HepG2 (cell line): ENCODE data around the gene S100P. TPM values are rescaled to one million over a fixed set of nuclear protein-coding genes. Genes with fewer than 3 reads are reported as not detected.
A peak's percentile ranks its signal among the peaks of the same experiment; 100 is the strongest.

Source experiments
- ARNT2 ChIP-seq: sonication (generic); formaldehyde crosslinking; IDR thresholded peaks from 2 replicates; pipeline ENCODE4 v1.8.0; 2022; ENCODE audit warnings: mild to moderate bottlenecking, low read depth, missing genetic modification reagents, moderate library complexity
- GRHL1 ChIP-seq: sonication (generic); formaldehyde crosslinking; conservative IDR thresholded peaks from 2 replicates; pipeline ENCODE4 v1.8.0; 2022; ENCODE audit warnings: missing genetic modification reagents
- HOXA5 ChIP-seq: sonication (generic); formaldehyde crosslinking; IDR thresholded peaks from 2 replicates; pipeline ENCODE4 v1.4.0; 2020; ENCODE audit warnings: missing genetic modification reagents
- IRX3 ChIP-seq: sonication (generic); formaldehyde crosslinking; IDR thresholded peaks from 2 replicates; pipeline ENCODE4 v1.8.1; 2023; ENCODE audit warnings: mild to moderate bottlenecking, low read depth, missing genetic modification reagents, borderline replicate concordance
- KLF9 ChIP-seq: IDR thresholded peaks from 2 replicates; pipeline ENCODE4 v1.6.1; 2016; ENCODE audit warnings: low read depth
- MLXIP ChIP-seq: sonication (generic); formaldehyde crosslinking; IDR thresholded peaks from 2 replicates; pipeline ENCODE4 v1.9.0; 2021; ENCODE audit warnings: missing genetic modification reagents, borderline replicate concordance
- MTF1 ChIP-seq: sonication (generic); formaldehyde crosslinking; IDR thresholded peaks from 2 replicates; pipeline ENCODE4 v1.5.0; 2020; ENCODE audit warnings: missing genetic modification reagents
- SALL2 ChIP-seq: sonication (generic); formaldehyde crosslinking; IDR thresholded peaks from 2 replicates; pipeline ENCODE4 v1.8.1; 2023; ENCODE audit warnings: mild to moderate bottlenecking, missing genetic modification reagents, inconsistent platforms
- SIN3B ChIP-seq: fragments of 150-350 bp; IDR thresholded peaks from 2 replicates; pipeline ENCODE4 v1.6.1; 2014; ENCODE audit warnings: low read length
- SNAPC5 ChIP-seq: sonication (generic); formaldehyde crosslinking; IDR thresholded peaks from 2 replicates; pipeline ENCODE4 v1.8.1; 2023; ENCODE audit warnings: mild to moderate bottlenecking, missing genetic modification reagents, borderline replicate concordance
- TEAD3 ChIP-seq: optimal IDR thresholded peaks from 2 replicates; pipeline ENCODE3; 2016; ENCODE audit warnings: borderline replicate concordance
- TGIF2 ChIP-seq: IDR thresholded peaks from 2 replicates; pipeline ENCODE4 v1.6.1; 2016; ENCODE audit warnings: control low read depth, missing compliant biosample characterization
- ZBED4 ChIP-seq: sonication (generic); formaldehyde crosslinking; IDR thresholded peaks from 2 replicates; pipeline ENCODE4 v1.4.0; 2020; ENCODE audit warnings: missing genetic modification reagents, borderline replicate concordance
- ZNF101 ChIP-seq: sonication (generic); formaldehyde crosslinking; IDR thresholded peaks from 2 replicates; pipeline ENCODE4 v1.4.0; 2020; ENCODE audit warnings: mild to moderate bottlenecking, low read depth, missing genetic modification reagents, borderline replicate concordance
- ZNF34 ChIP-seq: sonication (generic); formaldehyde crosslinking; IDR thresholded peaks from 2 replicates; pipeline ENCODE4 v1.4.0; 2020; ENCODE audit warnings: mild to moderate bottlenecking, missing genetic modification reagents, borderline replicate concordance
- ZNF550 ChIP-seq: sonication (generic); formaldehyde crosslinking; IDR thresholded peaks from 2 replicates; pipeline ENCODE4 v1.4.0; 2020; ENCODE audit warnings: mild to moderate bottlenecking, missing genetic modification reagents, borderline replicate concordance
- ZNF691 ChIP-seq: sonication (generic); formaldehyde crosslinking; IDR thresholded peaks from 2 replicates; pipeline ENCODE4 v1.4.0; 2020; ENCODE audit warnings: missing genetic modification reagents, low read depth, mild to moderate bottlenecking, borderline replicate concordance
- ZSCAN21 ChIP-seq: sonication (generic); formaldehyde crosslinking; IDR thresholded peaks from 2 replicates; pipeline ENCODE4 v1.8.0; 2022; ENCODE audit warnings: mild to moderate bottlenecking, missing genetic modification reagents, moderate library complexity, borderline replicate concordance
- polyA plus RNA-seq, 8 experiments: library from polyadenylated mRNA; depleted of rRNA in 3 of 8; stranded (reverse) in 7 of 8; unstranded in 1 of 8; fragments of >200 nt; fragmentation: Illumina TruSeq in 4 of 8; extraction: Trizol in 4 of 8; gene quantifications; 2 replicates each; pipeline versions ENCODE4 v1.2.1 to v1.2.3, GENCODE V29; 2011 to 2016; ENCODE audit warnings: low read depth in 4 of 8, missing spikeins in 1 of 8, mixed read lengths in 1 of 8; ENCODE audit not compliant: insufficient read depth in 1 of 8
- total RNA-seq, 5 experiments: library from RNA; depleted of rRNA; stranded (reverse); fragments of >200 nt; fragmentation: Illumina TruSeq; extraction: Trizol; gene quantifications; 2 replicates each; pipeline ENCODE4 v1.2.3, GENCODE V29; 2016; ENCODE audit warnings: low read depth in 1 of 5

S100P gene
- total and polyA plus RNA-seq, 2 of the 13 experiments (the other 11 are each of a cell fraction or from before 2014, with no cell fraction given) = 278 to 1,649 TPM

- TF ChIP-seq ZNF101 (CRISPR knock-in tag) = no peak
- TF ChIP-seq SALL2 = peak; percentile 85
- peak; percentile 35; the same call in 1 of the 2 replicates for TF ChIP-seq TGIF2 (CRISPR knock-in tag)
- no peak for TF ChIP-seq ZNF34 (CRISPR knock-in tag)
- no peak for TF ChIP-seq KLF9
- peak; percentile 73 for TF ChIP-seq TEAD3
- TF ChIP-seq IRX3 = 0 out of 2 replicates have a peak, but pooled peaks have one; percentile 61
- TF ChIP-seq ZBED4 (CRISPR knock-in tag) = peak; percentile 76; the same call in 1 of the 2 replicates
- peak; percentile 58; the same call in 1 of the 2 replicates for TF ChIP-seq SNAPC5 (CRISPR knock-in tag)
- no peak for TF ChIP-seq SIN3B
- TF ChIP-seq GRHL1 (CRISPR knock-in tag) = no peak
- 0 out of 2 replicates have a peak, but pooled peaks have one; percentile 19 for TF ChIP-seq ZNF691
- 0 out of 2 replicates have a peak, but pooled peaks have one; percentile 43 for TF ChIP-seq MLXIP (CRISPR knock-in tag)
- TF ChIP-seq MTF1 (CRISPR knock-in tag) = no peak
- peak; percentile 84; the same call in 1 of the 2 replicates for TF ChIP-seq ARNT2 (CRISPR knock-in tag)
- 0 out of 2 replicates have a peak, but pooled peaks have one; percentile 56 for TF ChIP-seq ZNF550 (CRISPR knock-in tag)
- peak; percentile 57; the same call in 1 of the 2 replicates for TF ChIP-seq ZSCAN21 (CRISPR knock-in tag)
- peak; percentile 61; the same call in 1 of the 2 replicates for TF ChIP-seq HOXA5 (CRISPR knock-in tag)
These were observed 39.9 kb downstream of the S100P start (continued) for GRCh38 chr4:6733358-6734164.
